ENCODE data around the gene HS3ST5. TPM values are rescaled to one million over a fixed set of nuclear protein-coding genes. Genes with fewer than 3 reads are reported as not detected.

The HS3ST5 gene
- total RNA-seq, 4 donors from 2014 or later, result not detected

GRCh38 chr6:114075777-114076176 lies 267.0 kb downstream of the HS3ST5 start:
- 87 to 92% methylated on average over 3 of the region's 3 CpGs for WGBS, 2 donors
- H3K4me3 ChIP-seq (replicated peaks in 1 of 3), result no peak overlapping the region
- DNase-seq, result no peak
- H3K27ac ChIP-seq, result no peak overlapping the region
- intact Hi-C loops (cut with DNase I), result no loop called here
- no peak for TF ChIP-seq POLR2A (IDR thresholded peaks at IDR 0.05)
- no peak for TF ChIP-seq CTCF (IDR thresholded peaks at IDR 0.05)
- no peaks in the 10 kb centered on the region for H3K9me3 ChIP-seq
- H3K4me1 ChIP-seq, result no peaks in the 10 kb centered on the region
- no peaks in the 10 kb centered on the region for H3K27me3 ChIP-seq
- no peaks in the 10 kb centered on the region for H3K36me3 ChIP-seq

DNA sequence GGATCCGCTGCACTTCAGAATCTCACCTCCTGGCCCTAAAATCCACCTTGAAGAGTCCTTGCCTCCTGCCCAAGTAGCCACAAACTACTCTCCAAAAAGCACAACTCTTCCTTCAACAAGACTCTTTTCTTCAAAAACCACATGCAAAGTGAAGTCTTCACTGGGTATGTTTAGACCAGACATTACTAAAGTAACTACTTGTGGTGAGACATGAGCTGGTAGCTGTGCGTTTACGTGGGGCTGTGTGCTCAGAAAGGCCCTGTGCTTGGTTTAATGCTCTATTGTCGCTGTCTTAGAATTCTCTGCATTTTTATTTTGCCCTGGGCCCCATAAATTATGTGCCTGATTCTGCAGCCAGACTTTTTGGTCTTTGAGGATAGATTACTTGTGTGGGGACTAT lies 267.5 kb downstream of the HS3ST5 start:
- WGBS, 2 donors, result 72 to 88% methylated on average over 4 of the region's 4 CpGs
- TF ChIP-seq CTCF (IDR thresholded peaks at IDR 0.05) (no peak), POLR2A (IDR thresholded peaks at IDR 0.05) (no peak)
- Histone ChIP-seq H3K4me3 (replicated peaks in 1 of 3) (no peak overlapping the region), H3K27me3 (no peaks in the 10 kb centered on the region), H3K4me1 (no peaks in the 10 kb centered on the region), H3K9me3 (no peaks in the 10 kb centered on the region), H3K36me3 (no peaks in the 10 kb centered on the region), H3K27ac (no peak overlapping the region)
- no peak for DNase-seq
- intact Hi-C loops (cut with DNase I), result no loop called here

GRCh38 chr6:114068771-114069170 lies 274.1 kb downstream of the HS3ST5 start:
- no peak for DNase-seq
- Histone ChIP-seq H3K27ac (no peak overlapping the region), H3K9me3 (no peaks in the 10 kb centered on the region), H3K4me3 (replicated peaks in 1 of 3) (no peak overlapping the region), H3K36me3 (no peaks in the 10 kb centered on the region), H3K4me1 (no peaks in the 10 kb centered on the region), H3K27me3 (no peaks in the 10 kb centered on the region)
- 44 to 46% methylated on average over 3 of the region's 3 CpGs for WGBS, 2 donors
- TF ChIP-seq CTCF (IDR thresholded peaks at IDR 0.05) (no peak), POLR2A (IDR thresholded peaks at IDR 0.05) (no peak)
- intact Hi-C loops (cut with DNase I), result no loop called here

GRCh38 chr6:114068116-114068515 lies 274.7 kb downstream of the HS3ST5 start:
- H3K4me3 ChIP-seq (replicated peaks in 1 of 3), result no peak overlapping the region
- H3K36me3 ChIP-seq, result no peaks in the 10 kb centered on the region
- intact Hi-C loops (cut with DNase I), result no loop called here
- WGBS, 2 donors, result 83 to 85% methylated on average over 2 of the region's 2 CpGs
- no peaks in the 10 kb centered on the region for H3K27me3 ChIP-seq
- H3K27ac ChIP-seq, result no peak overlapping the region
- H3K9me3 ChIP-seq, result no peaks in the 10 kb centered on the region
- no peak for DNase-seq
- no peaks in the 10 kb centered on the region for H3K4me1 ChIP-seq
- no peak for TF ChIP-seq CTCF (IDR thresholded peaks at IDR 0.05)
- no peak for TF ChIP-seq POLR2A (IDR thresholded peaks at IDR 0.05)

GRCh38 chr6:114064862-114065261 lies 278.0 kb downstream of the HS3ST5 start:
- H3K27ac ChIP-seq, result no peak overlapping the region
- no peak for DNase-seq
- TF ChIP-seq CTCF (IDR thresholded peaks at IDR 0.05), result no peak
- TF ChIP-seq POLR2A (IDR thresholded peaks at IDR 0.05), result no peak
- no peaks in the 10 kb centered on the region for H3K9me3 ChIP-seq
- H3K36me3 ChIP-seq, result no peaks in the 10 kb centered on the region
- H3K4me3 ChIP-seq (replicated peaks in 1 of 3), result no peak overlapping the region
- WGBS, 2 donors, result 74 to 76% methylated on average over 2 of the region's 2 CpGs
- H3K4me1 ChIP-seq, result no peaks in the 10 kb centered on the region
- H3K27me3 ChIP-seq, result no peaks in the 10 kb centered on the region
- intact Hi-C loops (cut with DNase I), result no loop called here

Measured in thyroid gland (tissue), 4 donors.